ENCODE measurements around the gene CARD9. TPM values are rescaled to one million over a fixed set of nuclear protein-coding genes. Genes with fewer than 3 reads are reported as not detected.

Gene CARD9
- total RNA-seq, 1 experiment from 2014 or later: 5.6 TPM

GRCh38 chr9:136322756-136323330 lies 50.6 kb downstream of the CARD9 start:
- H3K79me1 ChIP-seq (ENCODE audit: insufficient read depth, low read depth, low read length, poor library complexity, severe bottlenecking): no peaks in the 10 kb centered on the region
- no peak overlapping the region for H3K18ac ChIP-seq (ENCODE audit: insufficient read length, low read depth, low read length)
- H3K23me2 ChIP-seq (ENCODE audit: insufficient read length, low read depth, low read length, poor library complexity, severe bottlenecking): no peaks in the 10 kb centered on the region
- no CpG with 5 or more reads among the region's 23 CpGs for WGBS (ENCODE audit: extremely low coverage, insufficient read length, low lambda C conversion rate)
- no peaks in the 10 kb centered on the region for H3K27me3 ChIP-seq (ENCODE audit: insufficient read depth, low read length)
- peaks cover 2% of the 10 kb centered on the region in 2 experiments; a peak in 3 of 5 replicates for H3K9me3 Mint-ChIP-seq
- H3K79me2 ChIP-seq (ENCODE audit: insufficient read depth, low read length): no peaks in the 10 kb centered on the region
- H3K27me3 Mint-ChIP-seq (ENCODE audit: low read depth): no peaks in the 10 kb centered on the region; the same call in none of the 2 replicates
- H3K27ac Mint-ChIP-seq: 0 out of 7 replicates have a peak overlapping the region, but pooled peaks of 1 of the 3 experiments have one; percentile 39
- H3K4me3 Mint-ChIP-seq: no peak overlapping the region
- peaks cover 5% of the 10 kb centered on the region in 2 experiments; a peak in 3 of 4 replicates for H3K4me1 Mint-ChIP-seq
- no peaks in the 10 kb centered on the region for H3K36me3 Mint-ChIP-seq (ENCODE audit: insufficient read depth in 1 of 3, low read depth in 3 of 3)
- no peak overlapping the region; the same call in 1 of the 2 replicates for H3K14ac ChIP-seq (ENCODE audit: insufficient read depth, low read length)
- no peak overlapping the region for H3K9ac ChIP-seq (ENCODE audit: extremely low read depth, insufficient read length, low read length)
- TF ChIP-seq CTCF (conservative IDR thresholded peaks at IDR 0.05): no peak
- no peak overlapping the region for H2AK5ac ChIP-seq (ENCODE audit: insufficient read length, low read length)
- peaks cover 4% of the 10 kb centered on the region; the same call in 1 of the 2 replicates for H3K4me1 ChIP-seq (ENCODE audit: insufficient read depth, low read length)
- H2AFZ ChIP-seq (ENCODE audit: low read length): no peak overlapping the region
- no peaks in the 10 kb centered on the region for H3K9me3 ChIP-seq (ENCODE audit: control insufficient read depth, low read depth, low read length)
- H2BK120ac ChIP-seq (ENCODE audit: low read depth, low read length, poor library complexity, severe bottlenecking): no peak overlapping the region
- no peak overlapping the region for H3K56ac ChIP-seq (ENCODE audit: insufficient read length, low read depth, low read length)
- no peaks in the 10 kb centered on the region for H4K20me1 ChIP-seq (ENCODE audit: control insufficient read depth, insufficient read depth, insufficient read length)
- no peak overlapping the region for H2BK12ac ChIP-seq (ENCODE audit: insufficient read length, low read depth, low read length)
- H2BK5ac ChIP-seq (ENCODE audit: insufficient read length, low read length): no peak overlapping the region
- no peak overlapping the region for H4K91ac ChIP-seq (ENCODE audit: insufficient read length, low read depth, low read length)
- no peak for DNase-seq
- H3K23ac ChIP-seq (ENCODE audit: insufficient read length, low read depth, low read length): no peak overlapping the region
- no peak overlapping the region for H3K4me2 ChIP-seq (ENCODE audit: insufficient read depth, insufficient read length, low read length)
- no peak overlapping the region for H2BK20ac ChIP-seq (ENCODE audit: low read depth, low read length, poor library complexity, severe bottlenecking)
- no peak overlapping the region for H4K5ac ChIP-seq (ENCODE audit: insufficient read length, low read depth, low read length)
- H3K4ac ChIP-seq (ENCODE audit: low read depth, low read length): no peak overlapping the region
- H4K8ac ChIP-seq (replicated peaks; ENCODE audit: insufficient read length, low read depth, low read length): no peak overlapping the region
- no peak overlapping the region for H2BK15ac ChIP-seq (ENCODE audit: low read depth, low read length)
- H3K27ac ChIP-seq (ENCODE audit: insufficient read length, low read depth, low read length): no peak overlapping the region
- H3T11ph ChIP-seq (ENCODE audit: low read length): no peak overlapping the region

All from H9 (cell line).